HEK293 (cell line): ENCODE data around the gene ADAMTS8.

Experiments
- GLI2 ChIP-seq: fragments of 450-650 bp; formaldehyde crosslinking; IDR thresholded peaks from 2 replicates; pipeline ENCODE4; 2017; ENCODE audit warnings: missing biosample characterization, missing genetic modification characterization, low read depth, borderline replicate concordance
- HOXC10 ChIP-seq: sonication (generic); formaldehyde crosslinking; IDR thresholded peaks from 2 replicates; pipeline ENCODE4 v1.8.1; 2023; ENCODE audit warnings: mild to moderate bottlenecking, missing genetic modification reagents
- MZF1 ChIP-seq: fragments of 450-650 bp; formaldehyde crosslinking; IDR thresholded peaks from 2 replicates; pipeline ENCODE4 v1.5.1; 2017; ENCODE audit warnings: missing biosample characterization, missing genetic modification characterization, borderline replicate concordance
- WT1 ChIP-seq: fragments of 450-650 bp; formaldehyde crosslinking; IDR thresholded peaks from 2 replicates; pipeline ENCODE4 v1.5.1; 2016; ENCODE audit warnings: missing biosample characterization, missing genetic modification characterization
- ZBTB26 ChIP-seq: fragments of 450-650 bp; formaldehyde crosslinking; optimal IDR thresholded peaks from 2 replicates; pipeline ENCODE3; 2016; ENCODE audit warnings: missing biosample characterization, mild to moderate bottlenecking, missing genetic modification characterization
- ZIC2 ChIP-seq: fragments of 450-650 bp; formaldehyde crosslinking; IDR thresholded peaks from 2 replicates; pipeline ENCODE4 v1.5.1; 2016; ENCODE audit warnings: missing biosample characterization, missing genetic modification characterization
- ZNF132 ChIP-seq: fragments of 450-650 bp; formaldehyde crosslinking; IDR thresholded peaks from 2 replicates; pipeline ENCODE4 v1.5.1; 2017; ENCODE audit warnings: missing biosample characterization, missing genetic modification characterization, borderline replicate concordance
- ZNF19 ChIP-seq: fragments of 450-650 bp; formaldehyde crosslinking; IDR thresholded peaks from 2 replicates; pipeline ENCODE4; 2016; ENCODE audit warnings: missing biosample characterization, missing genetic modification characterization, low read depth
- ZNF37A ChIP-seq: fragments of 450-650 bp; IDR thresholded peaks from 2 replicates; pipeline ENCODE4 v1.5.1; 2018; ENCODE audit warnings: missing biosample characterization, missing genetic modification characterization
- ZNF521 ChIP-seq: fragments of 450-650 bp; formaldehyde crosslinking; IDR thresholded peaks from 2 replicates; pipeline ENCODE4 v1.5.1; 2017; ENCODE audit warnings: missing biosample characterization, mild to moderate bottlenecking, missing genetic modification characterization
- ZNF549 ChIP-seq: fragments of 450-650 bp; IDR thresholded peaks from 2 replicates; pipeline ENCODE4 v1.5.1; 2018; ENCODE audit warnings: missing biosample characterization, missing genetic modification characterization, mild to moderate bottlenecking, inconsistent platforms, moderate library complexity
- ZNF596 ChIP-seq: fragments of 450-650 bp; IDR thresholded peaks from 2 replicates; pipeline ENCODE4 v1.5.0; 2018; ENCODE audit warnings: missing biosample characterization, mild to moderate bottlenecking, missing genetic modification characterization, moderate library complexity
- ZNF623 ChIP-seq: fragments of 450-650 bp; formaldehyde crosslinking; IDR thresholded peaks from 2 replicates; pipeline ENCODE4 v1.5.1; 2016; ENCODE audit warnings: missing biosample characterization, missing genetic modification characterization
- ZNF629 ChIP-seq: fragments of 450-650 bp; formaldehyde crosslinking; IDR thresholded peaks from 2 replicates; pipeline ENCODE4 v1.5.1; 2017; ENCODE audit warnings: missing biosample characterization, missing genetic modification characterization
- ZNF645 ChIP-seq: fragments of 450-650 bp; formaldehyde crosslinking; IDR thresholded peaks from 2 replicates; pipeline ENCODE4; 2016; ENCODE audit warnings: missing biosample characterization, missing genetic modification characterization
- ZNF747 ChIP-seq: fragments of 450-650 bp; formaldehyde crosslinking; IDR thresholded peaks from 2 replicates; pipeline ENCODE4 v1.5.1; 2016; ENCODE audit warnings: missing biosample characterization, missing genetic modification characterization
- ZNF791 ChIP-seq: fragments of 450-650 bp; formaldehyde crosslinking; IDR thresholded peaks from 2 replicates; pipeline ENCODE4 v1.5.1; 2016; ENCODE audit warnings: missing biosample characterization, missing genetic modification characterization
- TF ChIP-seq, protein P1 (sequence below): fragments of 450-650 bp; formaldehyde crosslinking; IDR thresholded peaks from 2 replicates; pipeline ENCODE4 v1.5.1; 2016; ENCODE audit warnings: missing biosample characterization, missing genetic modification characterization
- TF ChIP-seq, protein P2 (sequence below): fragments of 450-650 bp; formaldehyde crosslinking; IDR thresholded peaks from 2 replicates; pipeline ENCODE4 v1.5.1; 2016; ENCODE audit warnings: missing biosample characterization, missing genetic modification characterization
- TF ChIP-seq, protein P3 (sequence below): fragments of 450-650 bp; formaldehyde crosslinking; IDR thresholded peaks from 2 replicates; pipeline ENCODE4 v1.5.1; 2016; ENCODE audit warnings: missing biosample characterization, missing genetic modification characterization
- TF ChIP-seq, protein P4 (sequence below): fragments of 450-650 bp; formaldehyde crosslinking; IDR thresholded peaks from 2 replicates; pipeline ENCODE4 v1.5.1; 2016; ENCODE audit warnings: missing biosample characterization, missing genetic modification characterization, borderline replicate concordance
- TF ChIP-seq, protein P5 (sequence below): fragments of 450-650 bp; formaldehyde crosslinking; IDR thresholded peaks from 2 replicates; pipeline ENCODE4 v1.5.1; 2016; ENCODE audit warnings: missing biosample characterization, missing genetic modification characterization
- TF ChIP-seq, protein P6 (sequence below): fragments of 450-650 bp; IDR thresholded peaks from 2 replicates; pipeline ENCODE4 v1.5.1; 2018; ENCODE audit warnings: missing biosample characterization, mild to moderate bottlenecking, missing genetic modification characterization

Gene ADAMTS8

DNA sequence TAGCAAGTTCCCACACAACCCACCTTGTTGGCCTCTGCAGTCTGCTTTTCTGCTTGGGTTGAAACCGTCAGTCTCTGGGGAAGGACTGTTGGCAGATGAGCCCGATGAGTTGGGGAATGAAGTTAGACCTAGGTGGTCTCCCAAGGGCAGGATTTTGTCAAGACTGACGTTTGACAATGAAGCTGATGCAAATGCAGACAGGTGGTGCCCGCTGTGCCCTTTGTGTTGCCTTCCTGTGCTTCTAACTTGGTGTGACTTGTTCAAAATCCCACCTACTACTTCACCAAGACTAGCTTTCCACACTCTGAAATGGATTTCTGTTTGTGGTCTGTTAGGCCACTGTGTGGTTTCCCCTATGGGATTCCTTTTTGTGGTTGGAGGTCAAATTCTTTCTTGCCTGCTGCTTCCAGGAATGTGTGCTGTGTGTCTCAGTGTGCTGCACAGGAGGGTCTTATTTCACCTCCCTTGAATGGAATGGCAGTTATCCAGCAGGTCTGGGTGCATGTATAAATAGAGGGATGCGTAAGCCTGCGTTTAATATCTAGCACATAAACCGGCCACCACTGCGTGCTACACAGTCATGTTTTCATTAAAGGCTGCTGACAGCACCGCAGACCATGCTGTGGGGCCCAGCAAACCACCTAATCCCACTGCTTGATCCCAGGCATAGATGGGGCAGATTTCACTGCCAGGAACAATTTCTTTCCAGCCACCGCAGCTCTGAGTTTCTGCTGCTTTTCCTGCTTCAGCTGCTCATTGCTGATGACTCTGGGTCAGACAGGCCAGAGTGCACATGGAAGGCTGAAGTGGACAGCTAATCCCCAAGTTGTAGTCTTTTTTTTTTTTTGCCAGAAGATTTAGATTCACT, 44.8 kb downstream of the ADAMTS8 start (continued):
- no peak for TF ChIP-seq ZNF645
- no peak for TF ChIP-seq ZNF19 (tag by site-specific recombination)
- no peak for TF ChIP-seq ZNF37A (tag by site-specific recombination)
- TF ChIP-seq GLI2 (tag by site-specific recombination) = no peak
- TF ChIP-seq ZNF521 = no peak
- TF ChIP-seq MZF1 (tag by site-specific recombination) = no peak
- no peak for TF ChIP-seq ZNF747 (tag by site-specific recombination)
- TF ChIP-seq ZNF549 (tag by site-specific recombination) = no peak
- no peak for TF ChIP-seq ZNF629 (tag by site-specific recombination)
- TF ChIP-seq, protein P1, sequence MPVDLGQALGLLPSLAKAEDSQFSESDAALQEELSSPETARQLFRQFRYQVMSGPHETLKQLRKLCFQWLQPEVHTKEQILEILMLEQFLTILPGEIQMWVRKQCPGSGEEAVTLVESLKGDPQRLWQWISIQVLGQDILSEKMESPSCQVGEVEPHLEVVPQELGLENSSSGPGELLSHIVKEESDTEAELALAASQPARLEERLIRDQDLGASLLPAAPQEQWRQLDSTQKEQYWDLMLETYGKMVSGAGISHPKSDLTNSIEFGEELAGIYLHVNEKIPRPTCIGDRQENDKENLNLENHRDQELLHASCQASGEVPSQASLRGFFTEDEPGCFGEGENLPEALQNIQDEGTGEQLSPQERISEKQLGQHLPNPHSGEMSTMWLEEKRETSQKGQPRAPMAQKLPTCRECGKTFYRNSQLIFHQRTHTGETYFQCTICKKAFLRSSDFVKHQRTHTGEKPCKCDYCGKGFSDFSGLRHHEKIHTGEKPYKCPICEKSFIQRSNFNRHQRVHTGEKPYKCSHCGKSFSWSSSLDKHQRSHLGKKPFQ (tag by site-specific recombination) = 0 out of 2 replicates have a peak, but pooled peaks have one; percentile 13
- TF ChIP-seq, protein P2, sequence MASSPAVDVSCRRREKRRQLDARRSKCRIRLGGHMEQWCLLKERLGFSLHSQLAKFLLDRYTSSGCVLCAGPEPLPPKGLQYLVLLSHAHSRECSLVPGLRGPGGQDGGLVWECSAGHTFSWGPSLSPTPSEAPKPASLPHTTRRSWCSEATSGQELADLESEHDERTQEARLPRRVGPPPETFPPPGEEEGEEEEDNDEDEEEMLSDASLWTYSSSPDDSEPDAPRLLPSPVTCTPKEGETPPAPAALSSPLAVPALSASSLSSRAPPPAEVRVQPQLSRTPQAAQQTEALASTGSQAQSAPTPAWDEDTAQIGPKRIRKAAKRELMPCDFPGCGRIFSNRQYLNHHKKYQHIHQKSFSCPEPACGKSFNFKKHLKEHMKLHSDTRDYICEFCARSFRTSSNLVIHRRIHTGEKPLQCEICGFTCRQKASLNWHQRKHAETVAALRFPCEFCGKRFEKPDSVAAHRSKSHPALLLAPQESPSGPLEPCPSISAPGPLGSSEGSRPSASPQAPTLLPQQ = peak; percentile 98
- TF ChIP-seq WT1 = peak; percentile 12; the same call in 1 of the 2 replicates
- TF ChIP-seq, protein P3, sequence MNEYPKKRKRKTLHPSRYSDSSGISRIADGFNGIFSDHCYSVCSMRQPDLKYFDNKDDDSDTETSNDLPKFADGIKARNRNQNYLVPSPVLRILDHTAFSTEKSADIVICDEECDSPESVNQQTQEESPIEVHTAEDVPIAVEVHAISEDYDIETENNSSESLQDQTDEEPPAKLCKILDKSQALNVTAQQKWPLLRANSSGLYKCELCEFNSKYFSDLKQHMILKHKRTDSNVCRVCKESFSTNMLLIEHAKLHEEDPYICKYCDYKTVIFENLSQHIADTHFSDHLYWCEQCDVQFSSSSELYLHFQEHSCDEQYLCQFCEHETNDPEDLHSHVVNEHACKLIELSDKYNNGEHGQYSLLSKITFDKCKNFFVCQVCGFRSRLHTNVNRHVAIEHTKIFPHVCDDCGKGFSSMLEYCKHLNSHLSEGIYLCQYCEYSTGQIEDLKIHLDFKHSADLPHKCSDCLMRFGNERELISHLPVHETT (tag by site-specific recombination) = no peak
- TF ChIP-seq, protein P4, sequence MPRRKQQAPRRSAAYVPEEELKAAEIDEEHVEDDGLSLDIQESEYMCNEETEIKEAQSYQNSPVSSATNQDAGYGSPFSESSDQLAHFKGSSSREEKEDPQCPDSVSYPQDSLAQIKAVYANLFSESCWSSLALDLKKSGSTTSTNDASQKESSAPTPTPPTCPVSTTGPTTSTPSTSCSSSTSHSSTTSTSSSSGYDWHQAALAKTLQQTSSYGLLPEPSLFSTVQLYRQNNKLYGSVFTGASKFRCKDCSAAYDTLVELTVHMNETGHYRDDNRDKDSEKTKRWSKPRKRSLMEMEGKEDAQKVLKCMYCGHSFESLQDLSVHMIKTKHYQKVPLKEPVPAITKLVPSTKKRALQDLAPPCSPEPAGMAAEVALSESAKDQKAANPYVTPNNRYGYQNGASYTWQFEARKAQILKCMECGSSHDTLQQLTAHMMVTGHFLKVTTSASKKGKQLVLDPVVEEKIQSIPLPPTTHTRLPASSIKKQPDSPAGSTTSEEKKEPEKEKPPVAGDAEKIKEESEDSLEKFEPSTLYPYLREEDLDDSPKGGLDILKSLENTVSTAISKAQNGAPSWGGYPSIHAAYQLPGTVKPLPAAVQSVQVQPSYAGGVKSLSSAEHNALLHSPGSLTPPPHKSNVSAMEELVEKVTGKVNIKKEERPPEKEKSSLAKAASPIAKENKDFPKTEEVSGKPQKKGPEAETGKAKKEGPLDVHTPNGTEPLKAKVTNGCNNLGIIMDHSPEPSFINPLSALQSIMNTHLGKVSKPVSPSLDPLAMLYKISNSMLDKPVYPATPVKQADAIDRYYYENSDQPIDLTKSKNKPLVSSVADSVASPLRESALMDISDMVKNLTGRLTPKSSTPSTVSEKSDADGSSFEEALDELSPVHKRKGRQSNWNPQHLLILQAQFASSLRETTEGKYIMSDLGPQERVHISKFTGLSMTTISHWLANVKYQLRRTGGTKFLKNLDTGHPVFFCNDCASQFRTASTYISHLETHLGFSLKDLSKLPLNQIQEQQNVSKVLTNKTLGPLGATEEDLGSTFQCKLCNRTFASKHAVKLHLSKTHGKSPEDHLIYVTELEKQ (tag by site-specific recombination) = no peak
- TF ChIP-seq ZNF132 (tag by site-specific recombination) = no peak
- TF ChIP-seq, protein P5, sequence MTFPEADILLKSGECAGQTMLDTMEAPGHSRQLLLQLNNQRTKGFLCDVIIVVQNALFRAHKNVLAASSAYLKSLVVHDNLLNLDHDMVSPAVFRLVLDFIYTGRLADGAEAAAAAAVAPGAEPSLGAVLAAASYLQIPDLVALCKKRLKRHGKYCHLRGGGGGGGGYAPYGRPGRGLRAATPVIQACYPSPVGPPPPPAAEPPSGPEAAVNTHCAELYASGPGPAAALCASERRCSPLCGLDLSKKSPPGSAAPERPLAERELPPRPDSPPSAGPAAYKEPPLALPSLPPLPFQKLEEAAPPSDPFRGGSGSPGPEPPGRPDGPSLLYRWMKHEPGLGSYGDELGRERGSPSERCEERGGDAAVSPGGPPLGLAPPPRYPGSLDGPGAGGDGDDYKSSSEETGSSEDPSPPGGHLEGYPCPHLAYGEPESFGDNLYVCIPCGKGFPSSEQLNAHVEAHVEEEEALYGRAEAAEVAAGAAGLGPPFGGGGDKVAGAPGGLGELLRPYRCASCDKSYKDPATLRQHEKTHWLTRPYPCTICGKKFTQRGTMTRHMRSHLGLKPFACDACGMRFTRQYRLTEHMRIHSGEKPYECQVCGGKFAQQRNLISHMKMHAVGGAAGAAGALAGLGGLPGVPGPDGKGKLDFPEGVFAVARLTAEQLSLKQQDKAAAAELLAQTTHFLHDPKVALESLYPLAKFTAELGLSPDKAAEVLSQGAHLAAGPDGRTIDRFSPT (tag by site-specific recombination) = 0 out of 2 replicates have a peak, but pooled peaks have one; percentile 17
- TF ChIP-seq HOXC10 (CRISPR knock-in tag) = no peak
- TF ChIP-seq ZNF623 (tag by site-specific recombination) = no peak
- TF ChIP-seq ZIC2 (tag by site-specific recombination) = peak; percentile 95
- no peak for TF ChIP-seq ZNF791 (tag by site-specific recombination)
- TF ChIP-seq, protein P6, sequence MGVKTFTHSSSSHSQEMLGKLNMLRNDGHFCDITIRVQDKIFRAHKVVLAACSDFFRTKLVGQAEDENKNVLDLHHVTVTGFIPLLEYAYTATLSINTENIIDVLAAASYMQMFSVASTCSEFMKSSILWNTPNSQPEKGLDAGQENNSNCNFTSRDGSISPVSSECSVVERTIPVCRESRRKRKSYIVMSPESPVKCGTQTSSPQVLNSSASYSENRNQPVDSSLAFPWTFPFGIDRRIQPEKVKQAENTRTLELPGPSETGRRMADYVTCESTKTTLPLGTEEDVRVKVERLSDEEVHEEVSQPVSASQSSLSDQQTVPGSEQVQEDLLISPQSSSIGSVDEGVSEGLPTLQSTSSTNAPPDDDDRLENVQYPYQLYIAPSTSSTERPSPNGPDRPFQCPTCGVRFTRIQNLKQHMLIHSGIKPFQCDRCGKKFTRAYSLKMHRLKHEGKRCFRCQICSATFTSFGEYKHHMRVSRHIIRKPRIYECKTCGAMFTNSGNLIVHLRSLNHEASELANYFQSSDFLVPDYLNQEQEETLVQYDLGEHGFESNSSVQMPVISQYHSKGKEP = peak; percentile 82
- TF ChIP-seq ZBTB26 = no peak
- no peak for TF ChIP-seq ZNF596 (tag by site-specific recombination)
- TF ChIP-seq, all 188 proteins: peak for 14
